HepG2 (cell line): ENCODE data around the gene KLF3. TPM values are rescaled to one million over a fixed set of nuclear protein-coding genes. Genes with fewer than 3 reads are reported as not detected.
A peak's percentile ranks its signal among the peaks of the same experiment; 100 is the strongest.

ENCODE experiments used
- ATAC-seq: fragments of 200-7000 bp; cut with Tn5 transposase; 3 replicates; pipeline ENCODE4 v1.9.1; 2020; ENCODE audit warnings: mild to moderate bottlenecking, moderate library complexity
- BruUV-seq: library from RNA; stranded (reverse); fragments of 400-500 nt; replicated peaks from 2 replicates; lab custom pipeline; 2021; lab: Mats Ljungman, UMichigan
- CTCF ChIA-PET: fragments of 300-600 bp; formaldehyde crosslinking; extraction: SDS; loops from one replicate; lab custom pipeline; 2021; ENCODE audit warnings: low total read pairs, inconsistent platforms, low intra/inter-chr PET ratio; lab: Yijun Ruan, JAX
- POLR2A ChIA-PET: fragments of 350-600 bp; sonication (Branson Sonifier 250); formaldehyde crosslinking; loops from one replicate; lab custom pipeline; 2020; ENCODE audit warnings: antibody characterized with exemption, inconsistent platforms; lab: Yijun Ruan, JAX
- DNase-seq: peaks from one replicate; pipeline ENCODE4 v3.0.0-alpha.2; 2015; ENCODE audit warnings: low spot score
- FAIRE-seq: peaks from 3 replicates; lab custom pipeline; 2011; peaks lifted over from hg19 to GRCh38; lab: Jason Lieb, UNC
- H2AFZ ChIP-seq: one replicate; pipeline ENCODE4 v1.6.1; 2011; ENCODE audit warnings: low read length, inconsistent platforms
- H3K27ac ChIP-seq: fragments of 300-600 bp; 3 replicates; pipeline ENCODE4 v1.8.0; 2011; ENCODE audit warnings: mixed run types, mild to moderate bottlenecking, mixed read lengths, low read length, inconsistent platforms; ENCODE audit not compliant: insufficient read depth; ENCODE audit errors: extremely low read length
- H3K27me3 ChIP-seq, 2 experiments: fragments of 200-600 bp in 1 of 2; 2 replicates in 1 of 2; 3 replicates in 1 of 2; pipeline versions ENCODE4 v1.6.0 to v1.8.0; 2011; ENCODE audit warnings: low read length in 2 of 2, mild to moderate bottlenecking in 2 of 2, moderate library complexity in 2 of 2, inconsistent platforms in 1 of 2; ENCODE audit not compliant: insufficient read depth in 2 of 2, control insufficient read depth in 1 of 2
- H3K36me3 ChIP-seq, 2 experiments: fragments of 200-600 bp in 1 of 2; replicated peaks in 1 of 2; 2 replicates in 1 of 2; 3 replicates in 1 of 2; pipeline versions ENCODE4 v1.5.1 to v1.8.0; 2011; ENCODE audit warnings: low read length in 2 of 2, inconsistent platforms in 1 of 2; ENCODE audit not compliant: insufficient read depth in 2 of 2, control insufficient read depth in 1 of 2
- H3K4me1 ChIP-seq: 2 replicates; pipeline ENCODE4 v1.5.1; 2012; ENCODE audit warnings: low read length, inconsistent platforms; ENCODE audit not compliant: insufficient read depth
- H3K4me2 ChIP-seq: 2 replicates; pipeline ENCODE4 v1.6.0; 2011; ENCODE audit warnings: low read depth, low read length, inconsistent platforms
- H3K4me3 ChIP-seq, 3 experiments: fragments of 200-600 bp in 1 of 3; sonication (generic), shearing (Covaris generic) in 1 of 3; replicated peaks in 1 of 3; 2 replicates each; pipeline ENCODE4 v1.5.1; 2011 to 2016; ENCODE audit warnings: low read length in 3 of 3, inconsistent platforms in 2 of 3, low read depth in 2 of 3, mild to moderate bottlenecking in 2 of 3, control low read depth in 1 of 3, mixed read lengths in 1 of 3; ENCODE audit not compliant: insufficient read depth in 1 of 3
- H3K79me2 ChIP-seq: one replicate; pipeline ENCODE4 v1.6.1; 2011; ENCODE audit warnings: low read length, inconsistent platforms; ENCODE audit not compliant: insufficient read depth
- H3K9ac ChIP-seq: 2 replicates; pipeline ENCODE4 v1.6.0; 2011; ENCODE audit warnings: mild to moderate bottlenecking, low read depth, low read length, inconsistent platforms; ENCODE audit not compliant: insufficient read depth
- H3K9me3 ChIP-seq: 2 replicates; pipeline ENCODE4 v1.5.1; 2012; ENCODE audit warnings: mild to moderate bottlenecking, low read length
- H4K20me1 ChIP-seq: 2 replicates; pipeline ENCODE4 v1.6.0; 2011; ENCODE audit warnings: inconsistent platforms, mild to moderate bottlenecking, low read length, moderate library complexity; ENCODE audit not compliant: insufficient read depth
- EZH2 ChIP-seq: conservative IDR thresholded peaks from 2 replicates; pipeline ENCODE4 v1.6.1; 2012; ENCODE audit warnings: mild to moderate bottlenecking, low read depth, low read length, moderate library complexity
- MATR3 ChIP-seq: sonication (generic); formaldehyde crosslinking; IDR thresholded peaks from 2 replicates; pipeline ENCODE4 v1.4.0; 2020; ENCODE audit warnings: missing genetic modification reagents
- PHF5A ChIP-seq: IDR thresholded peaks from one replicate; pipeline ENCODE4 v1.6.1; 2018; ENCODE audit warnings: low read depth, missing genetic modification reagents; ENCODE audit not compliant: unreplicated experiment
- PTBP1 ChIP-seq: fragments of 200-400 bp; formaldehyde crosslinking; IDR thresholded peaks from 2 replicates; pipeline ENCODE4 v1.6.1; 2018; ENCODE audit warnings: low read length, low read depth; ENCODE audit not compliant: poor library complexity, severe bottlenecking
- TRIM24 ChIP-seq: sonication (generic); formaldehyde crosslinking; IDR thresholded peaks from 2 replicates; pipeline ENCODE4 v1.8.0; 2022; ENCODE audit warnings: mild to moderate bottlenecking, missing genetic modification reagents
- ZBTB38 ChIP-seq: sonication (generic); formaldehyde crosslinking; IDR thresholded peaks from 2 replicates; pipeline ENCODE4 v1.5.1; 2020; ENCODE audit warnings: mild to moderate bottlenecking, missing genetic modification reagents
- ZNF24 ChIP-seq: fragments of 450-650 bp; IDR thresholded peaks from 2 replicates; pipeline ENCODE4 v1.6.1; 2017; ENCODE audit warnings: antibody characterized with exemption, mild to moderate bottlenecking
- ZNF710 ChIP-seq: sonication (generic); formaldehyde crosslinking; IDR thresholded peaks from 2 replicates; pipeline ENCODE4 v1.5.0; 2020; ENCODE audit warnings: mild to moderate bottlenecking, missing genetic modification reagents, borderline replicate concordance
- ZNF761 ChIP-seq: sonication (generic); formaldehyde crosslinking; conservative IDR thresholded peaks from 2 replicates; pipeline ENCODE4 v1.4.0; 2020; ENCODE audit warnings: mild to moderate bottlenecking, missing genetic modification reagents
- ZZZ3 ChIP-seq: sonication (generic); formaldehyde crosslinking; IDR thresholded peaks from 2 replicates; pipeline ENCODE4 v1.4.0; 2020; ENCODE audit warnings: missing genetic modification reagents, mild to moderate bottlenecking, borderline replicate concordance
- WGBS: methylation state at CpG from one replicate; pipeline ENCODE4 v1.1.6; 2017; ENCODE audit warnings: low lambda C conversion rate; 5-methylcytosine and 5-hydroxymethylcytosine counted together
- in situ Hi-C: cut with HindIII; loops from 2 replicates; pipeline ENCODE4 v1.10.0; 2017; ENCODE audit warnings: low pct_unique_long_range_greater_than_20kb; ENCODE audit not compliant: extremely low pct_ligation_motif_present
- intact Hi-C: fragments of 100-400 bp; cut with micrococcal nuclease; formaldehyde crosslinking; loops from one replicate; pipeline ENCODE4 v1.10.0; 2022; ENCODE audit not compliant: unreplicated experiment
- polyA plus RNA-seq, 8 experiments: library from polyadenylated mRNA; depleted of rRNA in 3 of 8; stranded (reverse) in 7 of 8; unstranded in 1 of 8; fragments of >200 nt; fragmentation: Illumina TruSeq in 4 of 8; extraction: Trizol in 4 of 8; gene quantifications; 2 replicates each; pipeline versions ENCODE4 v1.2.1 to v1.2.3, GENCODE V29; 2011 to 2016; ENCODE audit warnings: low read depth in 4 of 8, missing spikeins in 1 of 8, mixed read lengths in 1 of 8; ENCODE audit not compliant: insufficient read depth in 1 of 8
- total RNA-seq, 5 experiments: library from RNA; depleted of rRNA; stranded (reverse); fragments of >200 nt; fragmentation: Illumina TruSeq; extraction: Trizol; gene quantifications; 2 replicates each; pipeline ENCODE4 v1.2.3, GENCODE V29; 2016; ENCODE audit warnings: low read depth in 1 of 5
- TF ChIP-seq, protein P1 (sequence below): fragments of 450-650 bp; IDR thresholded peaks from 2 replicates; pipeline ENCODE4 v1.6.1; 2016
- TF ChIP-seq, protein P2 (sequence below): sonication (generic); formaldehyde crosslinking; IDR thresholded peaks from 2 replicates; pipeline ENCODE4 v1.9.0; 2022; ENCODE audit warnings: low read depth, missing genetic modification reagents

KLF3 gene
- total and polyA plus RNA-seq, 2 of the 13 experiments (the other 11 are each of a cell fraction or from before 2014, with no cell fraction given) = 29.1 to 37.8 TPM

DNA sequence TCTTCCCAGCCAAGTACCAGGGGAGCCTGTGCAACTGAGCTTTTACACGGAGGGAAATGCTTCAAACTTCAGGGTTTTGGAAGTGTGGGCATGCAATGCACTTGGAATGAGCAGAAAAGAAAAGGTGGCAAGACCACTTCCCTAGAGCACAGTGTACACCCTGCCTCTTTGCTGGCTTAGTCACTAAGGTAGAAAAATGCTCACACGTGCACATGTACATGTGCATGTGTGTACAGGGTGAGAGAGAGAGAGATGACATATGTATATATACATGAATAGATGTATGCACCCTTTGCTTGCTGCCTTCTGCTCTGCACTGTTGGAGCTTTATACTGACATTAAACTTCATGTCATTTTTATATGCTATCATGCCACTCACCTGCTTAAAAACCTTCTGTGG is 7.9 kb upstream of the KLF3 start:
- FAIRE-seq (no peak), DNase-seq (no peak), ATAC-seq (peak; percentile 49)
- Histone ChIP-seq H3K36me3 (no peaks in the 10 kb centered on the region), H4K20me1 (no peaks in the 10 kb centered on the region), H3K4me1 (peaks cover 23% of the 10 kb centered on the region), H3K27me3 (no peaks in the 10 kb centered on the region), H3K4me2 (no peak overlapping the region), H2AFZ (no peak overlapping the region), H3K9me3 (no peaks in the 10 kb centered on the region), H3K27ac (no peak overlapping the region), H3K9ac (no peak overlapping the region), H3K79me2 (no peaks in the 10 kb centered on the region), H3K4me3 (no peak overlapping the region)
- intact Hi-C loops = no loop called here
- POLR2A ChIA-PET = no interaction called here
- TF ChIP-seq, protein P1, sequence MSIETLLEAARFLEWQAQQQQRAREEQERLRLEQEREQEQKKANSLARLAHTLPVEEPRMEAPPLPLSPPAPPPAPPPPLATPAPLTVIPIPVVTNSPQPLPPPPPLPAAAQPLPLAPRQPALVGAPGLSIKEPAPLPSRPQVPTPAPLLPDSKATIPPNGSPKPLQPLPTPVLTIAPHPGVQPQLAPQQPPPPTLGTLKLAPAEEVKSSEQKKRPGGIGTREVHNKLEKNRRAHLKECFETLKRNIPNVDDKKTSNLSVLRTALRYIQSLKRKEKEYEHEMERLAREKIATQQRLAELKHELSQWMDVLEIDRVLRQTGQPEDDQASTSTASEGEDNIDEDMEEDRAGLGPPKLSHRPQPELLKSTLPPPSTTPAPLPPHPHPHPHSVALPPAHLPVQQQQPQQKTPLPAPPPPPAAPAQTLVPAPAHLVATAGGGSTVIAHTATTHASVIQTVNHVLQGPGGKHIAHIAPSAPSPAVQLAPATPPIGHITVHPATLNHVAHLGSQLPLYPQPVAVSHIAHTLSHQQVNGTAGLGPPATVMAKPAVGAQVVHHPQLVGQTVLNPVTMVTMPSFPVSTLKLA = 0 out of 2 replicates have a peak, but pooled peaks have one; percentile 29
- TF ChIP-seq ZZZ3 (CRISPR knock-in tag) = no peak
- no peak for TF ChIP-seq PHF5A (CRISPR knock-in tag)
- no TSS peak for BruUV-seq
- WGBS = 27% methylated on average over 2 of the region's 2 CpGs
- CTCF ChIA-PET = no interaction called here
- in situ Hi-C loops = no loop called here

GRCh38 chr4:38659346-38659745 is 4.7 kb upstream of the KLF3 start:
- Histone ChIP-seq H3K4me2 (no peak overlapping the region), H3K9ac (no peak overlapping the region), H3K4me3 (no peak overlapping the region), H4K20me1 (no peaks in the 10 kb centered on the region), H3K36me3 (no peaks in the 10 kb centered on the region), H3K79me2 (peaks cover 16% of the 10 kb centered on the region), H3K4me1 (peaks cover 32% of the 10 kb centered on the region), H3K9me3 (no peaks in the 10 kb centered on the region), H3K27ac (no peak overlapping the region), H2AFZ (no peak overlapping the region), H3K27me3 (no peaks in the 10 kb centered on the region)
- WGBS = 81% methylated on average over 3 of the region's 3 CpGs
- ChIA-PET CTCF (no interaction called here), POLR2A (no interaction called here)
- ATAC-seq = no peak
- DNase-seq = no peak
- in situ Hi-C loops (no loop called here), intact Hi-C loops (no loop called here)
- no TSS peak for BruUV-seq
- FAIRE-seq = no peak
- TF ChIP-seq, protein P2, sequence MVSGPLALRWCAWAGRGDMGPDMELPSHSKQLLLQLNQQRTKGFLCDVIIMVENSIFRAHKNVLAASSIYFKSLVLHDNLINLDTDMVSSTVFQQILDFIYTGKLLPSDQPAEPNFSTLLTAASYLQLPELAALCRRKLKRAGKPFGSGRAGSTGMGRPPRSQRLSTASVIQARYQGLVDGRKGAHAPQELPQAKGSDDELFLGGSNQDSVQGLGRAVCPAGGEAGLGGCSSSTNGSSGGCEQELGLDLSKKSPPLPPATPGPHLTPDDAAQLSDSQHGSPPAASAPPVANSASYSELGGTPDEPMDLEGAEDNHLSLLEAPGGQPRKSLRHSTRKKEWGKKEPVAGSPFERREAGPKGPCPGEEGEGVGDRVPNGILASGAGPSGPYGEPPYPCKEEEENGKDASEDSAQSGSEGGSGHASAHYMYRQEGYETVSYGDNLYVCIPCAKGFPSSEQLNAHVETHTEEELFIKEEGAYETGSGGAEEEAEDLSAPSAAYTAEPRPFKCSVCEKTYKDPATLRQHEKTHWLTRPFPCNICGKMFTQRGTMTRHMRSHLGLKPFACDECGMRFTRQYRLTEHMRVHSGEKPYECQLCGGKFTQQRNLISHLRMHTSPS = no peak
- no peak for TF ChIP-seq PTBP1
- TF ChIP-seq ZNF710 (CRISPR knock-in tag) = no peak
- TF ChIP-seq MATR3 (CRISPR knock-in tag) = no peak
- TF ChIP-seq ZNF24 = no peak
- no peak for TF ChIP-seq EZH2
- no peak for TF ChIP-seq ZNF761 (CRISPR knock-in tag)
- TF ChIP-seq TRIM24 (CRISPR knock-in tag) = no peak
- TF ChIP-seq ZBTB38 (CRISPR knock-in tag) = no peak
